ENCODE results near the gene ZC3H4. TPM values are rescaled to one million over a fixed set of nuclear protein-coding genes. Genes with fewer than 3 reads are reported as not detected.
A peak's percentile ranks its signal among the peaks of the same experiment; 100 is the strongest.

The ZC3H4 gene
- total and polyA plus RNA-seq, 2 donors from 2014 or later: 5.7 to 55.2 TPM

- Histone ChIP-seq H3K4me1 (ENCODE audit: control insufficient read depth in 2 of 3, insufficient read depth in 2 of 3, low read depth in 1 of 3, low read length in 3 of 3) (peaks cover 8 to 16% (median 15%) of the 10 kb centered on the region in 3 donors), H3K4me3 (ENCODE audit: low read length in 3 of 3) (no peak overlapping the region), H3K36me3 (ENCODE audit: control insufficient read depth in 2 of 3, insufficient read depth in 3 of 3, low read length in 3 of 3) (peaks cover 5 to 11% (median 6%) of the 10 kb centered on the region in 3 donors), H3K9me3 (ENCODE audit: control insufficient read depth in 2 of 3, insufficient read depth in 1 of 3, low read length in 3 of 3) (no peaks in the 10 kb centered on the region), H3K27ac (ENCODE audit: low read depth in 2 of 2, low read length in 2 of 2) (peak overlapping the region; percentile 45 to 75), H3K27me3 (ENCODE audit: control insufficient read depth, insufficient read depth, low read length) (no peaks in the 10 kb centered on the region), H3K9ac (ENCODE audit: low read length in 3 of 3) (peak overlapping the region in 1 of 3 donors; percentile 48)
- TF ChIP-seq CTCF (IDR thresholded peaks at IDR 0.05; ENCODE audit: borderline replicate concordance, extremely low read depth, insufficient read depth): no peak
- intact Hi-C loops (cut with DNase I): loop anchor here (10.0 kb wide), 1 partner anchor 76 kb away; the partner anchor contains the start of gene BBC3
- no peak for DNase-seq
- no peak for FAIRE-seq
Observed at GRCh38 chr19:47158367-47158791, 44.8 kb upstream of the ZC3H4 start.

DNA sequence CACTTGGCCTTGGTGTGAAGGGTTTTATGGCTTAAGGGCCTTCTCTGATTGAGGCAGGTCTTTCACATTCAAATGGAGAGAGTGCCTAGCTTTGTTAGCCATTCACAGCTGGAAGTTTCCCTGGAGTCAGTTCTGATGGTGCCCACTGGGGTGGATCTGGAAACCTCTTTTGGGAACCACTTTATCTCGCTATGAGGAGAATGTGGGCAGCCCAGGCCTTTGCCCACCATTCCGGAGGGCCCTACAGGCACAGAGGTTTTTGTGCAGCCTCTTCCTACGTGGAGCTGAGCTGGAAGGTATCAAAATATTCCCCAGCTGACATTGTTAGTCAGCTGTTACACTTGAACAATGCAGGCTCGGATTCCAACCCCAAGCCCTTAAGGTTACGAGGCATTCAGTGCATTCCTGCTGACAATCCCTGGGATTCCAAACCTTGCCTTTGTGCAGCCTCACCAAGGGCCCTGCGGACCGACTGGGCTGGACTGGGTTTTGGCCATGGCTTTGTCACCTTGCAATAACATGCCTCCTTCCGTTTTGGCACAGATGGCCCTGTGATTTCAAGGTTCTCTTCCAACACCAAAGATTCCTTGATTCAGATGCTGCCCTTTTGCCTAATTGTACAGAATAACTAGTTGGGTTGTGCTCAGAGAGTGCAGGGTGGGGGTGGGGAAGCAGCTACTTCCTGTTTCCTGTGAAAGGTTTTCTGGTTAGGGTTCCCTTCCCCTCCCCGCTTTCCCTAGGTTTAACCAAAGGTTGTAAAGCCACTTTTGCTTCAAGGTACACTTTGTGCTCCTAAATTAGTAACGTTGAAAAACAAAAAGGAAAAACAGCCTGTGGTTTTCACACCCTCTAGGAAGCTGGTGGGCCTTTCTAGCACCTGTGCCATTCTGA, 44.1 kb upstream of the ZC3H4 start:
- Histone ChIP-seq H3K27me3 (ENCODE audit: control insufficient read depth, insufficient read depth, low read length) (no peaks in the 10 kb centered on the region), H3K9ac (ENCODE audit: low read length in 3 of 3) (peak overlapping the region in 1 of 3 donors; percentile 48), H3K4me1 (ENCODE audit: control insufficient read depth in 2 of 3, insufficient read depth in 2 of 3, low read depth in 1 of 3, low read length in 3 of 3) (peaks cover 8 to 16% (median 15%) of the 10 kb centered on the region in 3 donors), H3K36me3 (ENCODE audit: control insufficient read depth in 2 of 3, insufficient read depth in 3 of 3, low read length in 3 of 3) (peaks cover 5 to 12% (median 7%) of the 10 kb centered on the region in 3 donors), H3K27ac (ENCODE audit: low read depth in 2 of 2, low read length in 2 of 2) (peak overlapping the region; percentile 45 to 75), H3K9me3 (ENCODE audit: control insufficient read depth in 2 of 3, insufficient read depth in 1 of 3, low read length in 3 of 3) (no peaks in the 10 kb centered on the region), H3K4me3 (ENCODE audit: low read length in 3 of 3) (no peak overlapping the region)
- intact Hi-C loops (cut with DNase I): loop anchor here (10.0 kb wide), 1 partner anchor 77 kb away; the partner anchor contains the start of gene BBC3
- DNase-seq (peak in 3 of 5 donors; percentile 20 to 65 (median 36)), FAIRE-seq (no peak)
- TF ChIP-seq CTCF (IDR thresholded peaks at IDR 0.05; ENCODE audit: borderline replicate concordance, extremely low read depth, insufficient read depth): no peak

DNA sequence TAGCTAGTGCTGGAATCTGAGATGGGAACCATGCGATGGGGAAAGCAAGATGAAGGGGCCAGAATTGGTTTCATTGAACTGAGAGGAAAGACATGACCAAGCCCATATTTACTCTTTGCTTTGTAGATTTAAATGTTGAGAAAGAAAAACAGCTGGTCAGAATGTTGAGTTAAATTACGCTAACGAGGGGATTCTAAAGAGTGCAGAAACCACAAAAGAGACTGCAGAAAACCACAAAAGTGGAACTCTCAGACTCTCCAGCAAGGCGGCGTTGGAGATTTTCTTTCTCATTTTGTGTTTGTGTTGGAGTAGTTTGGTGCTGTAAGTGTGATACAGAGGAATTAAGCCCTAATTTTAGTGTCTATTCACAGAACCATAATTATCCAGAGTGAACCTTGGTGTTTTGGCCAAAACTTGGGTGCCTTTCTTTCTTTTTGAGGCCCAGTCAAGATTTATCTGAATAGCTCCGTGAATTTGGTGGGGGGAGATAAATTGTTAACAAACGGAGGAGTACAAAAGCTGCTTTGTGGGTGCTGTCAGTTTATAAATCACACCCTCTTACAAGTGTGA, 43.4 kb upstream of the ZC3H4 start:
- no peak overlapping the region for H3K9ac ChIP-seq (ENCODE audit: low read length in 3 of 3)

More for the DNA sequence above, 43.4 kb upstream of the ZC3H4 start:
- Histone ChIP-seq H3K4me3 (ENCODE audit: low read length in 3 of 3) (no peak overlapping the region), H3K27me3 (ENCODE audit: control insufficient read depth, insufficient read depth, low read length) (no peaks in the 10 kb centered on the region), H3K9me3 (ENCODE audit: control insufficient read depth in 2 of 3, insufficient read depth in 1 of 3, low read length in 3 of 3) (no peaks in the 10 kb centered on the region), H3K4me1 (ENCODE audit: control insufficient read depth in 2 of 3, insufficient read depth in 2 of 3, low read depth in 1 of 3, low read length in 3 of 3) (peaks cover 8 to 16% (median 15%) of the 10 kb centered on the region in 3 donors), H3K27ac (ENCODE audit: low read depth in 2 of 2, low read length in 2 of 2) (no peak overlapping the region), H3K36me3 (ENCODE audit: control insufficient read depth in 2 of 3, insufficient read depth in 3 of 3, low read length in 3 of 3) (peaks cover 5 to 20% (median 10%) of the 10 kb centered on the region in 3 donors)
- FAIRE-seq: no peak
- DNase-seq: peak in 2 of 5 donors; percentile 16 to 59
- intact Hi-C loops (cut with DNase I): loop anchor here (10.0 kb wide), 1 partner anchor 78 kb away; the partner anchor contains the start of gene BBC3
- TF ChIP-seq CTCF (IDR thresholded peaks at IDR 0.05; ENCODE audit: borderline replicate concordance, extremely low read depth, insufficient read depth): no peak

Measured in kidney (tissue), 14 donors.